ENCODE measurements around the gene PRRG4.

The PRRG4 gene

DNA sequence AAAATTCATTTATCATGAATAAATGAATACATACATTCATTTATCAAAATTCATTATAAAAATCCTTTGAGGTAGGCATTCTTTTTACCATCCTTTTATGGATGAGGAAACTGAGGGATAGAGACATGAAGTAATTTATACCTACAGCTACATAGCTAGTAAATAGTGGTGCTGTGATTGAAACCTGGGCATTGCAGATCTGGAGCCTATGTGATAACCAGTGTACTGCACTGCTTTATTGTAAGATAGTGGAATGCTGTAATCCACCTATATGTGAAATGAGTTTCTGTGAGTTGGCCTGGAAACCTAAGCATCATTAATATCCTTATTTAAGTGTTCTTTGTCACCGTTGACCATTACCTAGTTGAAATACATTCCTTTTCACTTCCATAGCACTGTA is 67.4 kb downstream of the PRRG4 start:
- H3K27me3 ChIP-seq (ENCODE audit: insufficient read depth, poor library complexity, severe bottlenecking) = no peaks in the 10 kb centered on the region
- H3K9me3 ChIP-seq (ENCODE audit: severe bottlenecking) = no peaks in the 10 kb centered on the region
- no peak overlapping the region for H3K27ac ChIP-seq (ENCODE audit: poor library complexity, severe bottlenecking)
- ATAC-seq (ENCODE audit: low read depth) (no peak), DNase-seq (ENCODE audit: low spot score) (no peak)
- peaks cover 7% of the 10 kb centered on the region for H3K4me1 ChIP-seq (ENCODE audit: insufficient read depth, poor library complexity, severe bottlenecking)
- no peak overlapping the region for H3K4me3 ChIP-seq (ENCODE audit: severe bottlenecking)
- H3K36me3 ChIP-seq (ENCODE audit: low read depth) = peaks cover 24% of the 10 kb centered on the region
- TF ChIP-seq, protein P1, sequence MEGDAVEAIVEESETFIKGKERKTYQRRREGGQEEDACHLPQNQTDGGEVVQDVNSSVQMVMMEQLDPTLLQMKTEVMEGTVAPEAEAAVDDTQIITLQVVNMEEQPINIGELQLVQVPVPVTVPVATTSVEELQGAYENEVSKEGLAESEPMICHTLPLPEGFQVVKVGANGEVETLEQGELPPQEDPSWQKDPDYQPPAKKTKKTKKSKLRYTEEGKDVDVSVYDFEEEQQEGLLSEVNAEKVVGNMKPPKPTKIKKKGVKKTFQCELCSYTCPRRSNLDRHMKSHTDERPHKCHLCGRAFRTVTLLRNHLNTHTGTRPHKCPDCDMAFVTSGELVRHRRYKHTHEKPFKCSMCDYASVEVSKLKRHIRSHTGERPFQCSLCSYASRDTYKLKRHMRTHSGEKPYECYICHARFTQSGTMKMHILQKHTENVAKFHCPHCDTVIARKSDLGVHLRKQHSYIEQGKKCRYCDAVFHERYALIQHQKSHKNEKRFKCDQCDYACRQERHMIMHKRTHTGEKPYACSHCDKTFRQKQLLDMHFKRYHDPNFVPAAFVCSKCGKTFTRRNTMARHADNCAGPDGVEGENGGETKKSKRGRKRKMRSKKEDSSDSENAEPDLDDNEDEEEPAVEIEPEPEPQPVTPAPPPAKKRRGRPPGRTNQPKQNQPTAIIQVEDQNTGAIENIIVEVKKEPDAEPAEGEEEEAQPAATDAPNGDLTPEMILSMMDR (IDR thresholded peaks at IDR 0.05; ENCODE audit: poor library complexity, severe bottlenecking) = no peak

GRCh38 chr11:32899438-32899837 is 69.7 kb downstream of the PRRG4 start:
- Histone ChIP-seq H3K4me3 (ENCODE audit: severe bottlenecking) (no peak overlapping the region), H3K36me3 (ENCODE audit: low read depth) (peaks cover 24% of the 10 kb centered on the region), H3K9me3 (ENCODE audit: severe bottlenecking) (no peaks in the 10 kb centered on the region), H3K27ac (ENCODE audit: poor library complexity, severe bottlenecking) (no peak overlapping the region), H3K27me3 (ENCODE audit: insufficient read depth, poor library complexity, severe bottlenecking) (no peaks in the 10 kb centered on the region), H3K4me1 (ENCODE audit: insufficient read depth, poor library complexity, severe bottlenecking) (peaks cover 12% of the 10 kb centered on the region)
- ATAC-seq (ENCODE audit: low read depth) (no peak), DNase-seq (ENCODE audit: low spot score) (no peak)
- TF ChIP-seq, protein P1 (IDR thresholded peaks at IDR 0.05; ENCODE audit: poor library complexity, severe bottlenecking) = no peak

DNA sequence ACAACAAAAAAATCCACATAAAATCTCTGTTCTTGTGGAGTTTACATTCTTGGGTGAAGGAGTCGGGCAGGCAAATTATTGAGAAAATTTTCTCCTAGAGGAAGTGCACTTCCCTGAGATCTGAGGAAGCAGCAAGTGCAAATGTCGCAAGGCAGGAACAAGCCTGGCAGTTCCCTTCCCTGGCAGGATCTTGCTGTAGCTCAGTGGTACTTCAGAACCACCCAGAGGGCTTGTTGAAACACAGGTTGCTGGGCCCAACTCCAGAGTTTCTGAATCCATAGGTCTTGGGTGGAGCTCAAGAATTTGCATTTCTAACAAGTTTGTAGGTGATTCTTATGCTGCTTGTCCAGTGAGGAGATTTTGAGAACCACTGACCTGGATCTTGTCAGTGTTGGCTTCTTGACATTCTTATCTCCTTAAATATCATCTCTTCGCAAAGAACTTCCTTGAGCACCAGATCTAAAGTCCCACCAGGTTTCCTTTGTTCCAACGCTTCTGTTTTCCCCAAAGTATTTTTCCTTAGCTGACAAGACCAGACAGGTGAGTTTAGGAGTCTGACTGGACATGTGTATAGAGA is 72.5 kb downstream of the PRRG4 start:
- H3K4me1 ChIP-seq (ENCODE audit: insufficient read depth, poor library complexity, severe bottlenecking) = peaks cover 7% of the 10 kb centered on the region
- H3K4me3 ChIP-seq (ENCODE audit: severe bottlenecking) = no peak overlapping the region
- DNase-seq (ENCODE audit: low spot score) (no peak), ATAC-seq (ENCODE audit: low read depth) (0 out of 3 replicates have a peak, but pooled peaks have one; percentile 21)
- H3K27me3 ChIP-seq (ENCODE audit: insufficient read depth, poor library complexity, severe bottlenecking) = no peaks in the 10 kb centered on the region
- H3K36me3 ChIP-seq (ENCODE audit: low read depth) = peaks cover 29% of the 10 kb centered on the region
- H3K27ac ChIP-seq (ENCODE audit: poor library complexity, severe bottlenecking) = peak overlapping the region; percentile 36
- TF ChIP-seq, protein P1 (IDR thresholded peaks at IDR 0.05; ENCODE audit: poor library complexity, severe bottlenecking) = no peak
- no peaks in the 10 kb centered on the region for H3K9me3 ChIP-seq (ENCODE audit: severe bottlenecking)

DNA sequence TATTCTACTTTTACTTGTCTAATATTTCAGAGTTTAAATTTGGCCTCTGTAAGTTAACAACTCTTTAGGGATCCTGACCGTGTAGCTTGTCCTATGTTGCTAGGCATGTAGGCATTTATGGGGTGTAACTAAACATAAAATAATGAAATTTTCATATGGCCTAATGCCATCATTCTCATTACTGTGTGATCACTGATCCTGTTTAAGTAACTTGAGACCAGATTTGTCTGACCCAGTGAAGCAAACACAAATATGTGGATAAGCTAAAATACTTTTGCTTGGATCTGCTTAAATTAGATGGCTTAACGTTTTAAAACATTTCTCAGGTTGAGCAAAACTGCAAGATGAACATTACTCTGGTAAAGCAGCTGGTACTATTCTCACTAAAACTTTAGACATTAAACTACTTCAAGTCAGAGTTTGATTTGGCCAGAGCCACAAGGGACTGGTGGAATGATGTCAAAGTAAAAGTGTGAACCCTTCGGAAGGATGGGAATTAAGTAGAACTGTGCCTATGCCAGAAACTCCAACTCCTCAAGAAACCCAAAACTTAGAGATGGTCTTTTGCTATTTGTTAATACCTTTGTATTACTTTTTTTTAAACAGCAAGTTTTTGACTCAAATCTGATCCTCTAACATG is 75.4 kb downstream of the PRRG4 start:
- Histone ChIP-seq H3K27ac (ENCODE audit: poor library complexity, severe bottlenecking) (no peak overlapping the region), H3K9me3 (ENCODE audit: severe bottlenecking) (no peaks in the 10 kb centered on the region), H3K27me3 (ENCODE audit: insufficient read depth, poor library complexity, severe bottlenecking) (no peaks in the 10 kb centered on the region), H3K4me1 (ENCODE audit: insufficient read depth, poor library complexity, severe bottlenecking) (peaks cover 7% of the 10 kb centered on the region), H3K36me3 (ENCODE audit: low read depth) (peaks cover 25% of the 10 kb centered on the region), H3K4me3 (ENCODE audit: severe bottlenecking) (no peak overlapping the region)
- ATAC-seq (ENCODE audit: low read depth) (no peak), DNase-seq (ENCODE audit: low spot score) (no peak)
- TF ChIP-seq, protein P1 (IDR thresholded peaks at IDR 0.05; ENCODE audit: poor library complexity, severe bottlenecking) = no peak
